ENCODE data around the gene NFKBIE.
"Not testable (repeated sequence)": the region's sequence is repeated elsewhere in the genome, so short reads cannot be mapped to it uniquely, and the experiment has no call there.

Gene NFKBIE

DNA sequence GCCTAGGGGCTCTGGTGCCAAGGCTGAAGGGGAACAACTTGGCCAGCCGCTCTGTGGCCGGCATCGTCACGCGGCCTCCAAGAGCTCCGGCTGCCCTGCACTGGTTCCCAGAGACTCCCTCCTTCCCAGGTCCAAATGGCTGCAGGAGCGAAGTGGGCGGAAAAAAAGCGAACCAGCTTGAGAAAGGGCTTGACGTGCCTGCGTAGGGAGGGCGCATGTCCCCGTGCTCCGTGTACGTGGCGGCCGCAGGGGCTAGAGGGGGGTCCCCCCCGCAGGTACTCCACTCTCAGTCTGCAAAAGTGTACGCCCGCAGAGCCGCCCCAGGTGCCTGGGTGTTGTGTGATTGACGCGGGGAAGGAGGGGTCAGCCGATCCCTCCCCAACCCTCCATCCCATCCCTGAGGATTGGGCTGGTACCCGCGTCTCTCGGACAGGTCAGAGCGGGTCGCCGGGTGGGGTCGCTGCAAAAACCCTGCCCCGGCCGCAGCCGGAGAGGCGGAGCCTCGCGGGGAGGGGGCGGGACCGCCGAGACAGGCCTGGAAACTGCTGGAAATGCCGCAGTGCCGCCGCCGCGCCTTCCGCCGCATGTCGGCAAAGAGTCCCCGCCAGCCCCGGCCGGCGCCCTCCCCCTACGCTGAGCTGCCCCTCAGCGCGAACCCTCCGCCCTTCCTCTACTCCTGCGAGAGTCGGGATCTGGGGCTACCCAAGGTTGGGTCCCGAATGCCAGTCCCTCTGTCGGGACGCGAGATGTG lies 19.3 kb downstream of the NFKBIE start:
- no peak for DNase-seq (ENCODE audit: low read depth)

- DNase-seq (ENCODE audit: low read depth) = no peak
Measured at GRCh38 chr6:44245391-44245911, 19.9 kb downstream of the NFKBIE start.

DNA sequence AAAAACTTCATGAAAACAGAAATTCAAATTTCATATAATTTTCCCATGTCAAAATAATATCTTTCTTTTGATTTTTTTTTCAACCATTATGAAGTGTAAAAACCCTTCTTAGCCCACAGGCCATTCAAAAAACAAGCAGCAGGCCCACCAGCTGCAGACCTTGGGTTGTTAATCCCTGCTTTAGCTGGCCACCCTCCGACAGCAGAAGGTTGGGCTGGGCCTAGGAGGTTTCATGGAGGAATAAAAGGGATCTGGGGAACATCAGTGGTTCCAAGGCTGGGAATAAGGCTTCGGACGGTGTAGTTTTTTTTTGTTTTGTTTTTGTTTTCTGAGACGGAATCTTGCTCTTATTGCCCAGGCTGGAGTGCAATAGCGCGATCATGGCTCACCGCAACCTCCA lies 22.0 kb downstream of the NFKBIE start:
- no peak for DNase-seq (ENCODE audit: low read depth)

- DNase-seq (ENCODE audit: low read depth) = no peak
Measured at GRCh38 chr6:44238687-44239350, 26.5 kb downstream of the NFKBIE start.

GRCh38 chr6:44237813-44238433 lies 27.4 kb downstream of the NFKBIE start:
- no peak for DNase-seq (ENCODE audit: low read depth)

DNA sequence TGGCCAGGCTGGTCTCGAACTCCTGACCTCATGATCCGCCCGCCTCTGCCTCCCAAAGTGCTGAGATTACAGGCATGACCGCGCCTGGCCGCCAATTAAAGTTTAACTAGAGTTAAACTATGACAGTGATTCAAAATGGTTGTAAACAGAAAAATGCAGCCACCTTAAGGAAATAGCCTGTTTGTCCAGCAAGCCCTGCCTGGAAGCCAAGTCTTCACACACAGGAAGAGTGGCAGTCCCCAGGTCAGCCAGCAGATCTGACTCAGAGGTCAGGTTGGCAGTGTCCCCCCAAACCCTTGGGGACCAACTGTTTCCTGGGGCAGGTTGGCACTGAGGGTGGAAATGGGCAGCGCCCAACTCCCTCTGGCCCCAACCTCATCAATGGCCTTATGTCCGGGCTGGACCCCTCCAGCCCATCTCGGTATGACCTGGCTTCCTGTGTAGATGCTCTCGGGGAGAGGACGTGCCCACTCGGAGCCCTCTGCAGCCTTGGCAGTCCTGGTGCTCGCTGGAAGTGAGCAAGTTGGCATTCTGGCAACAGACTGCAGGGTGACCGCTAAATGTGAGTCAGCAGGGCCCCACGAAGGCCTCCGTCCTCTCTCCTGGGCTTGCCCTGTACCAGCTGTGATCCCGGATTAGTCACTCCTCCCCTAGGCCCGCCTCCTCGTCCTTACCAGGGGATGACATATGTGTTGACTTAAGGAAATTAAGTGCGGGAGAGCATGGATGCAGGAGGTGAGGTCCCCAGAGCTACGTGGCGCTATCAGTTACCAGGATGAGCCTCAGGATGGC lies 28.1 kb downstream of the NFKBIE start:
- peak; percentile 91 for DNase-seq (ENCODE audit: low read depth)

DNA sequence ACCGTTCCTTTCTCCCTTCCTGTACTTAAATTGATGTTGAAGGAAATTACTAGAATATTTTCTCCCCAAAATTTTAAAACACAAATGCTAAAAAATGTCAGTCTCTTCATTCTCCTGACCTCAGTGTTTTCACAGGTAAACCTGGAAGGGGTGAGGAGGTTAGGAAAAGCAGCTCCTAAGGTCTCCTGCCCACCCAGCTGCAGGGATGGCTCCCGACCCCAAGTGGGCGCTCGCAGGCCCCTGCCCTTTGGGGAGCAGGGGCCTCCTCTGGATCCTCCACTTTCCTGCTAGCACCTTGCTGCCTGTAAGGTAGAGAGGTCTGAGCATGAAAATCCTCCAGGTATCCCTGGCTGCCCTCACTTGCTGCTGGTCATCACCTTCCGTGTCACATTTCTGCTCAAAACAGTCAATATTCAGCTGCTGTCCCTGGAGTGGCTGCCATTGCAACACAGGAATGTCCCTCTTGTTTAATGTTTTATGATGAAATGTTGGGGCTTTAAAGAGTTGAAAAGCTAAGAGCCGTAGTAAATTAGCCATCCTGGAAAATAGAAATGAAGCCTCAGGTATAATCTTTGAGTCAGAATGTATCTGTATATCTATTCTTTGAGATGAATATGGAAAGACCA lies 29.3 kb downstream of the NFKBIE start:
- no peak for DNase-seq (ENCODE audit: low read depth)

DNA sequence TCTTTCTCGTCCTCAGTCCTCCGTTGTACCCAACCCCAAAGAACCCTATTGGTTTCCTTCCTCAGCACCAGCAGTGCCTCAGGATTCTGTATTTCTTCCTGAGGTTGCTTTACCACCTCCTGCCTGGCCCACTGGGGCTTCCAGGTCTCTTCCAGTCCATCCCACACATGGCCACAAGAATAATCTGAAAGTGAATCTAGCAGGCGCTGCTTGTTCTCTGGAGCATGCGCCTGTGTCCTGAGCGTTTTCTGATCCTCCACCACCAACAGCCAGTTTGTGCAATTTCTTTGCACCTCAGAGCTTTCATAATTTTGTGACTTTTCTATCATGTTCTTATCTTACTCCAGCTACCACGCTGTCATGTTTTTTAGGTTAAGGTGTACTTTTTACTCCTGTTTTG lies 30.1 kb downstream of the NFKBIE start:
- no peak for DNase-seq (ENCODE audit: low read depth)

- no peak for DNase-seq (ENCODE audit: low read depth)
Measured at GRCh38 chr6:44234101-44235025, 31.0 kb downstream of the NFKBIE start.

GRCh38 chr6:44233567-44234100 lies 31.7 kb downstream of the NFKBIE start:
- DNase-seq (ENCODE audit: low read depth) = no peak

GRCh38 chr6:44232676-44233566 lies 32.4 kb downstream of the NFKBIE start:
- DNase-seq (ENCODE audit: low read depth) = no peak

- not testable (repeated sequence) for DNase-seq (ENCODE audit: low read depth)
Measured at GRCh38 chr6:44231426-44231825, 33.9 kb downstream of the NFKBIE start.

DNA sequence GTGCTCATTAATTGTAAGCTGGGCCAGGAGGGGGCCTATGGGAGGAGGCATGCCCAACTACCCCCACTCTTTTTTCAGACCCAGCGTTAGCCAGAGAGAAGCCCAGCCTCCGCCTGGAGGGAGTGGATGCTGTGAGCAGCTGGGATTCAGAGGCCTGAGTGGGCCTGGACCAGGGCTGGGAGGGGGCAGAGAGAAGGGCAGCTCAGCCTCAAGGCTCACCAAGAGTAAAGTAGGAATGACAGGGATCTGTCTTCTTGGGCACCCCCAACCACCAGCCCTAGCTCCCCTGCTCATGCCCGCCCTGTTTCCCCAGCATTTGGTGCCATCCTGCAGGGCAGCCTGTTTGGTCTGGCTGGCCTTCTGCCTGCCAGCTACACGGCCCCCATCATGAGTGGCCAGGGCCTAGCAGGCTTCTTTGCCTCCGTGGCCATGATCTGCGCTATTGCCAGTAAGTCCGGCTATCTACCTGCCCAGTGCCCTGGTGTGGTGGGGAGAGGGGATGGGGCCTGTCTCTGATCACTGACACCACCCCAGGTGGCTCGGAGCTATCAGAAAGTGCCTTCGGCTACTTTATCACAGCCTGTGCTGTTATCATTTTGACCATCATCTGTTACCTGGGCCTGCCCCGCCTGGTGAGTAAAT lies 35.2 kb downstream of the NFKBIE start:
- no peak for DNase-seq (ENCODE audit: low read depth)

DNA sequence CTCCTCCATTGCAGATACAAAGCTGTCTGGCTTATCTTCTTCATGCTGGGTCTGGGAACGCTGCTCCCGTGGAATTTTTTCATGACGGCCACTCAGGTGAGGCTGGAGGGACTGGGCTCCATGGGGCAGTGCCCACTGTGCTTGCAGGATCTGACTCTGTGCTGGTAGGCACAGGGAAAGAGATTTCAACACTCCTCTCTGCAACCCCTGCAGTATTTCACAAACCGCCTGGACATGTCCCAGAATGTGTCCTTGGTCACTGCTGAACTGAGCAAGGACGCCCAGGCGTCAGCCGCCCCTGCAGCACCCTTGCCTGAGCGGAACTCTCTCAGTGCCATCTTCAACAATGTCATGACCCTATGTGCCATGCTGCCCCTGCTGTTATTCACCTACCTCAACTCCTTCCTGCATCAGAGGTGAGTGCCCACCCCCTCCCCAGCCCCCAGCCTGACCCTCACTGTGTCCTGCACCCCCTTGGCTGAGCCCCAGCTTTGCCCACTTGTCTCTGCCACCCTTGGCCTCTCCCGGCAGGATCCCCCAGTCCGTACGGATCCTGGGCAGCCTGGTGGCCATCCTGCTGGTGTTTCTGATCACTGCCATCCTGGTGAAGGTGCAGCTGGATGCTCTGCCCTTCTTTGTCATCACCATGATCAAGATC lies 35.8 kb downstream of the NFKBIE start:
- DNase-seq (ENCODE audit: low read depth) = no peak

- DNase-seq (ENCODE audit: low read depth) = no peak
Measured at GRCh38 chr6:44228836-44229235, 36.5 kb downstream of the NFKBIE start.

- DNase-seq (ENCODE audit: low read depth) = no peak
Measured at GRCh38 chr6:44228433-44228832, 36.9 kb downstream of the NFKBIE start.

- DNase-seq (ENCODE audit: low read depth) = no peak
Measured at GRCh38 chr6:44228031-44228430, 37.3 kb downstream of the NFKBIE start.

DNA sequence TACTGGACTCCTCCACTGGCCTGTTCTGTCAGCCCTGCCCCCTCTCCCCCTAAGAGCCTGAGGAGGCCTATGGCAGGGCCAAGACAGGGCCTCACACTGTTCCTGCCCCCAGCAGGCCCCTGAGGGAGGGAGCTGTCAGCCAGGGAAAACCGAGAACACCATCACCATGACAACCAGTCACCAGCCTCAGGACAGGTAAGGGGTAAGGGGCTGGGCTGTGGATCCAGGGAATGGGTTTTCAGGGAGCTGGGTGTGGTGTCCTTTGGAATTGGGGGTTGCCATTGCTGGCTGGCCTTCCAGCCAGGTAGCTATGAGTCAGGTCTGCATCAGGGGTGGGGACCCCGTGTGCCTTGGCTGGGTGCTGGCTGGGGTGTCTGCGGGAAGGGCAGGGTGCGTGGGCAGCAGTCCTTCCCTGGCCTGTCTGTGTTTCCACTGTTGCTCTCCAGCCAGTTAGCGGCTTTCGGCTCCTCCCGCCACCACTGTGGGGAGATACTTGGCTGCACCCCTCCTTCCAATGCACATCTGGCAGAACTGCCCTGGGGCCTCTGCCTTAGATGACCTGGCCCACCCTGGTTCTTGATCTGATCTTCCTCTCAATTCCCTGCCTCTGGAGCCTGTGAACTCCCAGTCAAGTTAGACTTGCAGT lies 38.1 kb downstream of the NFKBIE start:
- DNase-seq (ENCODE audit: low read depth) = no peak

Data from non-pigmented ciliary epithelial cell (primary cell).